Measurements from ENCODE around the gene TUBG2. TPM values are rescaled to one million over a fixed set of nuclear protein-coding genes. Genes with fewer than 3 reads are reported as not detected.

Gene TUBG2
- total RNA-seq, 1 experiment from 2014 or later = 28.3 TPM

- ChIA-PET POLR2A (ENCODE audit: unreplicated experiment) (no interaction called here), CTCF (no interaction called here)
- H4K20me1 ChIP-seq (ENCODE audit: insufficient read depth) = no peaks in the 10 kb centered on the region
- TF ChIP-seq EZH2 (IDR thresholded peaks at IDR 0.05; ENCODE audit: low read depth) (no peak), CTCF (conservative IDR thresholded peaks at IDR 0.05) (no peak)
- 0 out of 2 replicates have a peak, but pooled peaks cover 3% of the 10 kb centered on the region for H3K4me1 ChIP-seq (replicated peaks; ENCODE audit: insufficient read depth)
- DNase-seq = no peak
- H3K27me3 ChIP-seq (ENCODE audit: insufficient read depth, low read depth) = no peaks in the 10 kb centered on the region
- H3K9me2 ChIP-seq (ENCODE audit: insufficient read depth) = no peaks in the 10 kb centered on the region
- no peak overlapping the region for H3K27ac ChIP-seq
- no peak overlapping the region for H3K4me3 ChIP-seq
- H2AFZ ChIP-seq = no peak overlapping the region
- no peak overlapping the region for H3K4me2 ChIP-seq
- intact Hi-C loops (cut with micrococcal nuclease; ENCODE audit: unreplicated experiment) = no loop called here
- peaks cover 3% of the 10 kb centered on the region; the same call in 1 of the 2 replicates for H3F3A ChIP-seq (ENCODE audit: insufficient read depth, low read depth)
- no peaks in the 10 kb centered on the region for H3K79me2 ChIP-seq (ENCODE audit: low read depth)
- no TSS peak for BruUV-seq (replicated peaks)
- H3K9me3 ChIP-seq (ENCODE audit: insufficient read depth, low read depth) = no peaks in the 10 kb centered on the region
- no peaks in the 10 kb centered on the region for H3K36me3 ChIP-seq (ENCODE audit: low read depth)
Observed at GRCh38 chr17:42687707-42688320, 28.7 kb downstream of the TUBG2 start.

DNA sequence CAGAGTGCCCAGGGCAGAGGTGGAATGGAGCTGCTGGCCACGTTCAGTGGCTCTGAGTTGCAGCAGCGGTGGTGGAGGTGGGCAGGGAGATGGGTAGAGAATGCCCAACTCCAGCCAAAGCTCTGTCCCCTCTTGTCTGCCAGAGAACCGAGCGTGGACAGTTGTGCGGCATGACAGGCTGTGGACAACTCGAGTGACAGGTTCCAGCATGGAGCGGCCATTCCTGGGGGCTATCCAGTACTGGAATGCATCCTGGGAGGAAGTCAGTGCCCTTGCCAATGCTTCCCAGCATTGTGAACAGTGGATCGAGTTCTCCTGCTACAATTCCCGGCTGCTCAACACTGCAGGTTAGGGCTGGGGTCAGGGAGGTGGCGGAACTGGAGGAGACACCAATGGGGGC, 31.5 kb downstream of the TUBG2 start:
- CTCF ChIA-PET = no interaction called here
- POLR2A ChIA-PET (ENCODE audit: unreplicated experiment) = no interaction called here

DNA sequence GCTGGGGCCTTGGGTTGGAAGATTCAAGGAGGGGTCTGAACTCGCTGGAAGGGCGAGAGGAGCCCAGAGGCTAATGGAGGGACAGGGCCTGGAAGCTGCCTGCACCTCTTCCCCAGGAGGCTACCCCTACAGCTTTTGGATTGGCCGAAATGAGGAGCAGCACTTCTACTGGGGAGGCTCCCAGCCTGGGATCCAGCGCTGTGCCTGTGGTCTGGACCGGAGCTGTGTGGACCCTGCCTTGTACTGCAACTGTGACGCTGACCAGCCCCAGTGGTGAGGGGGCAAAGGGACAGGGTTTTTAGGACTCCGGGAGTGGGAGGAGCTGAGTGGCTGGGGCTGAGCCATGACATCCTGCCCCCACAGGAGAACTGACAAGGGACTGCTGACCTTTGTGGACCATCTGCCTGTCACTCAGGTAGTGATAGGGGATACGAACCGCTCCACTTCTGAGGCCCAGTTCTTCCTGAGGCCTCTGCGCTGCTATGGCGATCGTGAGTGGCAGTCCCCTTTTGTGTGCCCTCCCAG, 32.0 kb downstream of the TUBG2 start:
- CTCF ChIA-PET = no interaction called here

More for the DNA sequence above, 31.5 kb downstream of the TUBG2 start:
- Histone ChIP-seq H3K27ac (no peak overlapping the region), H4K20me1 (ENCODE audit: insufficient read depth) (no peaks in the 10 kb centered on the region), H3K4me3 (no peak overlapping the region), H3K9me2 (ENCODE audit: insufficient read depth) (no peaks in the 10 kb centered on the region), H3F3A (ENCODE audit: insufficient read depth, low read depth) (no peaks in the 10 kb centered on the region), H3K27me3 (ENCODE audit: insufficient read depth, low read depth) (no peaks in the 10 kb centered on the region), H2AFZ (no peak overlapping the region), H3K36me3 (ENCODE audit: low read depth) (no peaks in the 10 kb centered on the region), H3K4me2 (no peak overlapping the region), H3K9me3 (ENCODE audit: insufficient read depth, low read depth) (no peaks in the 10 kb centered on the region), H3K79me2 (ENCODE audit: low read depth) (no peaks in the 10 kb centered on the region), H3K4me1 (replicated peaks; ENCODE audit: insufficient read depth) (no peaks in the 10 kb centered on the region)
- BruUV-seq (replicated peaks) = no TSS peak
- intact Hi-C loops (cut with micrococcal nuclease; ENCODE audit: unreplicated experiment) = no loop called here
- no peak for TF ChIP-seq EZH2 (IDR thresholded peaks at IDR 0.05; ENCODE audit: low read depth)
- TF ChIP-seq CTCF (conservative IDR thresholded peaks at IDR 0.05) = no peak
- no peak for DNase-seq

More for the DNA sequence above, 32.0 kb downstream of the TUBG2 start:
- POLR2A ChIA-PET (ENCODE audit: unreplicated experiment) = no interaction called here
- no peak overlapping the region for H2AFZ ChIP-seq
- DNase-seq = no peak
- H3K79me2 ChIP-seq (ENCODE audit: low read depth) = no peaks in the 10 kb centered on the region
- no peaks in the 10 kb centered on the region for H3K4me1 ChIP-seq (replicated peaks; ENCODE audit: insufficient read depth)
- TF ChIP-seq CTCF (conservative IDR thresholded peaks at IDR 0.05) (no peak), EZH2 (IDR thresholded peaks at IDR 0.05; ENCODE audit: low read depth) (no peak)
- no peak overlapping the region for H3K4me2 ChIP-seq
- no peaks in the 10 kb centered on the region for H3K9me2 ChIP-seq (ENCODE audit: insufficient read depth)
- no peaks in the 10 kb centered on the region for H3K9me3 ChIP-seq (ENCODE audit: insufficient read depth, low read depth)
- intact Hi-C loops (cut with micrococcal nuclease; ENCODE audit: unreplicated experiment) = no loop called here
- no peaks in the 10 kb centered on the region for H3F3A ChIP-seq (ENCODE audit: insufficient read depth, low read depth)
- H3K27ac ChIP-seq = no peak overlapping the region
- no peak overlapping the region for H3K4me3 ChIP-seq
- H3K27me3 ChIP-seq (ENCODE audit: insufficient read depth, low read depth) = no peaks in the 10 kb centered on the region
- BruUV-seq (replicated peaks) = no TSS peak
- H4K20me1 ChIP-seq (ENCODE audit: insufficient read depth) = no peaks in the 10 kb centered on the region
- H3K36me3 ChIP-seq (ENCODE audit: low read depth) = no peaks in the 10 kb centered on the region

All from PC-9 (cell line).